Right atrium auricular region (tissue), 2 donors: Measurements from ENCODE around the gene UGT1A6. TPM values are rescaled to one million over a fixed set of nuclear protein-coding genes. Genes with fewer than 3 reads are reported as not detected.

ENCODE experiments used
- DNase-seq: peaks from one replicate; pipeline ENCODE4 v3.0.0-alpha.2; 2019; ENCODE audit warnings: low spot score
- H3K27ac ChIP-seq, 2 donors: fragments of 200-600 bp; sonication (generic); 1 replicate in 1 of 2; 2 replicates in 1 of 2; pipeline ENCODE4 v1.5.1; 2016 to 2019
- H3K27me3 ChIP-seq, 2 donors: fragments of 200-600 bp; sonication (generic); one replicate each; pipeline versions ENCODE4 v1.5.1 to v1.6.0; 2017 to 2019
- H3K36me3 ChIP-seq: fragments of 200-600 bp; sonication (generic); one replicate; pipeline ENCODE4 v1.5.1; 2016
- H3K4me1 ChIP-seq, 2 donors: fragments of 200-600 bp; sonication (generic); one replicate each; pipeline versions ENCODE4 v1.5.1 to v1.6.0; 2017 to 2019
- H3K4me3 ChIP-seq, 2 donors: fragments of 200-600 bp; sonication (generic); 1 replicate in 1 of 2; 2 replicates in 1 of 2; pipeline ENCODE4 v1.5.1; 2017 to 2019; ENCODE audit warnings: mild to moderate bottlenecking in 1 of 2, moderate library complexity in 1 of 2
- H3K9me3 ChIP-seq, 2 donors: fragments of 200-600 bp; sonication (generic); one replicate each; pipeline ENCODE4 v1.5.1; 2019
- CTCF ChIP-seq, 2 donors: fragments of 200-600 bp; sonication (generic); IDR thresholded peaks; one replicate each; pipeline ENCODE4 v1.5.1; 2019; ENCODE audit warnings: antibody characterized with exemption in 2 of 2
- total RNA-seq, 2 donors: library from RNA; depleted of rRNA; stranded (reverse); fragments of >200 nt; gene quantifications; one replicate each; pipeline ENCODE4 v1.1.0, GENCODE V29; 2016

UGT1A6 gene
- total RNA-seq, 2 donors from 2014 or later: not detected

GRCh38 chr2:233821196-233821595 is 128.5 kb downstream of the UGT1A6 start:
- no peak for DNase-seq
- Histone ChIP-seq H3K36me3 (no peaks in the 10 kb centered on the region), H3K27ac (no peak overlapping the region), H3K4me3 (no peak overlapping the region), H3K27me3 (no peaks in the 10 kb centered on the region), H3K9me3 (peaks cover 0 to 7% of the 10 kb centered on the region in 2 donors), H3K4me1 (no peaks in the 10 kb centered on the region)
- TF ChIP-seq CTCF (IDR thresholded peaks at IDR 0.05): no peak

GRCh38 chr2:233821709-233822100 is 129.0 kb downstream of the UGT1A6 start:
- Histone ChIP-seq H3K4me3 (no peak overlapping the region), H3K27me3 (no peaks in the 10 kb centered on the region), H3K4me1 (no peaks in the 10 kb centered on the region), H3K36me3 (no peaks in the 10 kb centered on the region), H3K27ac (no peak overlapping the region), H3K9me3 (peaks cover 0 to 2% of the 10 kb centered on the region in 2 donors)
- TF ChIP-seq CTCF (IDR thresholded peaks at IDR 0.05): no peak
- no peak for DNase-seq

GRCh38 chr2:233822101-233822771 is 129.5 kb downstream of the UGT1A6 start:
- Histone ChIP-seq H3K4me1 (no peaks in the 10 kb centered on the region), H3K27me3 (no peaks in the 10 kb centered on the region), H3K4me3 (no peak overlapping the region), H3K27ac (no peak overlapping the region), H3K36me3 (no peaks in the 10 kb centered on the region), H3K9me3 (no peaks in the 10 kb centered on the region)
- no peak for DNase-seq
- no peak for TF ChIP-seq CTCF (IDR thresholded peaks at IDR 0.05)

Other genes with a start within 250 kb of the UGT1A6 start
- gene USP40, start 126.1 kb upstream of the UGT1A6 start, total RNA-seq: 10 to 100 TPM; 11.6 to 12.5 TPM
- gene UGT1A8, start 75.3 kb upstream of the UGT1A6 start, total RNA-seq: not detected
- not detected for gene UGT1A10, start 56.4 kb upstream of the UGT1A6 start, total RNA-seq
- gene UGT1A9, start 21.0 kb upstream of the UGT1A6 start, total RNA-seq: not detected
- not detected for gene UGT1A7, start 11.0 kb upstream of the UGT1A6 start, total RNA-seq
- gene UGT1A5, start 20.0 kb downstream of the UGT1A6 start, total RNA-seq: not detected
- gene UGT1A4, start 25.8 kb downstream of the UGT1A6 start, total RNA-seq: not detected
- gene UGT1A3, start 36.2 kb downstream of the UGT1A6 start, total RNA-seq: not detected
- gene UGT1A1, start 67.4 kb downstream of the UGT1A6 start, total RNA-seq: not detected
- gene MROH2A, start 85.4 kb downstream of the UGT1A6 start, total RNA-seq: not detected
- under 1 TPM; 0.16 to 0.37 TPM for gene HJURP, start 161.6 kb downstream of the UGT1A6 start, total RNA-seq
- gene TRPM8, start 224.5 kb downstream of the UGT1A6 start, total RNA-seq: not detected